Endothelial cell of umbilical vein (primary cell): Measurements from ENCODE around the gene HOXD3.

ENCODE experiments used
- EZH2 ChIP-seq: IDR thresholded peaks from 2 replicates; pipeline ENCODE4 v1.6.1; 2012; ENCODE audit warnings: borderline replicate concordance, low read depth, mild to moderate bottlenecking, moderate library complexity, low read length, inconsistent platforms; ENCODE audit not compliant: severe bottlenecking
- TF ChIP-seq, protein P1 (sequence below), 2 donors: IDR thresholded peaks; 1 replicate in 1 of 2; 2 replicates in 1 of 2; pipeline ENCODE4 v1.5.1; 2011; ENCODE audit warnings: low read length in 2 of 2, mild to moderate bottlenecking in 2 of 2, moderate library complexity in 2 of 2, control low read depth in 1 of 2, inconsistent platforms in 1 of 2, low read depth in 1 of 2; ENCODE audit not compliant: insufficient read depth in 1 of 2; ENCODE audit errors: extremely low read depth in 1 of 2

DNA sequence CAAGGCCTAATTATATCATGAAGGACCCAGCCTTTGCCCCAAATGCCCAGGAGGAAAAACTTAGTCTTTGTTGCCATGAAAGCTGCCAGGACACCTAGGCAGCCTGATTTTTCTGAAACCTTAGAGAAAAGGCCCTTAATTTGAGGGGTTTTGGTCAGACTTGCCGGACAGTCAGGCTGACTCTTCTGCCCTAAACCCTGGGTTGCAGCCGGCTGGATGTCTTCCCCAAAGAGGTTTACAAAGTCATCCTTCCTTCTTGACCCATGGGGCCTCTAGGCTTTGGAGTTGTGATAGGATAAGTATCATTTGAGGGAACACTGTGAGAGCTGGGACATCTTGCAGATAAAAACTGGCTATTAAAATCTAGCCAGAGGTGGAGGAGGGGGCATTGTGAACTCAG is 28.9 kb downstream of the HOXD3 start:
- TF ChIP-seq, protein P1, sequence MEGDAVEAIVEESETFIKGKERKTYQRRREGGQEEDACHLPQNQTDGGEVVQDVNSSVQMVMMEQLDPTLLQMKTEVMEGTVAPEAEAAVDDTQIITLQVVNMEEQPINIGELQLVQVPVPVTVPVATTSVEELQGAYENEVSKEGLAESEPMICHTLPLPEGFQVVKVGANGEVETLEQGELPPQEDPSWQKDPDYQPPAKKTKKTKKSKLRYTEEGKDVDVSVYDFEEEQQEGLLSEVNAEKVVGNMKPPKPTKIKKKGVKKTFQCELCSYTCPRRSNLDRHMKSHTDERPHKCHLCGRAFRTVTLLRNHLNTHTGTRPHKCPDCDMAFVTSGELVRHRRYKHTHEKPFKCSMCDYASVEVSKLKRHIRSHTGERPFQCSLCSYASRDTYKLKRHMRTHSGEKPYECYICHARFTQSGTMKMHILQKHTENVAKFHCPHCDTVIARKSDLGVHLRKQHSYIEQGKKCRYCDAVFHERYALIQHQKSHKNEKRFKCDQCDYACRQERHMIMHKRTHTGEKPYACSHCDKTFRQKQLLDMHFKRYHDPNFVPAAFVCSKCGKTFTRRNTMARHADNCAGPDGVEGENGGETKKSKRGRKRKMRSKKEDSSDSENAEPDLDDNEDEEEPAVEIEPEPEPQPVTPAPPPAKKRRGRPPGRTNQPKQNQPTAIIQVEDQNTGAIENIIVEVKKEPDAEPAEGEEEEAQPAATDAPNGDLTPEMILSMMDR (IDR thresholded peaks at IDR 0.05; ENCODE audit: extremely low read depth in 1 of 2, insufficient read depth in 1 of 2, low read depth in 1 of 2, low read length in 2 of 2) = no peak
- no peak for TF ChIP-seq EZH2
